GM12801 (cell line): ENCODE results near the gene DOCK7.

Experiments
- CTCF ChIP-seq: IDR thresholded peaks from one replicate; pipeline ENCODE4 v1.5.1; 2011; ENCODE audit warnings: control low read depth; ENCODE audit not compliant: insufficient read length; ENCODE audit errors: extremely low read depth

Gene DOCK7

DNA sequence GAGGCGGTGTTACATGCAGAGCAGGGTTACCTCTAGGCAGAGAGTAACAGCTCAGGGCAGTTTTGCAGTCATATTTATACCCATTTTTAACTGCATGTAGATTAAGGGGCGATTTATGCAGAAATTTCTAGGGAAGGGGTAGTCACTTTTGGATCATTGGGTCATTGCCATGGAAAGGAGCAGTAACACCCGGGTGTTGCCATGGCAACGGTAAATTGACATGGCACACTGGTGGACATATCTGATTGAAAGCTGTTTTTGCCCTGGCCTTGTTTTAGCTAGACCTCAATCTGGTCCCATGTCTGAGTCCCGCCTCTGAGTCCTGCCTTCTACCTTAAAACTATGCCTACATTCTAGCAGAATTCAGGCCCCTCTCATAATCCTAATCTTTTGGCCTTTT, 263.1 kb downstream of the DOCK7 start:
- no peak for TF ChIP-seq CTCF

DNA sequence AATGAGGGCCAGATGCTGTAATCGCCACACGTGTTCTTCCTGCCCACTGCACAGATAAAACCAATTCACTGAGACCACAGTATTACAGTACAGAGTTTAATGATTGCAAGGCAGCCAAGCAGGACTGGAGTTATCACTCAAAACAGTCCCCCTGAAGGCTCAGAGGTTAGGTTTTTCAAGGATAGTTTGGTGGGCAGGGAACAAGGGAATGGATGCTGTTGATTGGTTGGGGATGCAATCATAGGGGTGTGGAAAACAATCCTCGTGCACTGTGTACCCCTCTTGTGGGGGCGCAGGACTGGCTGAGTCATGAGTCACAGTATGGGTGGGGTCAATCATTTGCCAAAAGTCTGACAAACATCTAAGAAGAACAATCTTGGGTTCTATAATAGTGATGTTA, 263.8 kb downstream of the DOCK7 start:
- TF ChIP-seq CTCF, result no peak

DNA sequence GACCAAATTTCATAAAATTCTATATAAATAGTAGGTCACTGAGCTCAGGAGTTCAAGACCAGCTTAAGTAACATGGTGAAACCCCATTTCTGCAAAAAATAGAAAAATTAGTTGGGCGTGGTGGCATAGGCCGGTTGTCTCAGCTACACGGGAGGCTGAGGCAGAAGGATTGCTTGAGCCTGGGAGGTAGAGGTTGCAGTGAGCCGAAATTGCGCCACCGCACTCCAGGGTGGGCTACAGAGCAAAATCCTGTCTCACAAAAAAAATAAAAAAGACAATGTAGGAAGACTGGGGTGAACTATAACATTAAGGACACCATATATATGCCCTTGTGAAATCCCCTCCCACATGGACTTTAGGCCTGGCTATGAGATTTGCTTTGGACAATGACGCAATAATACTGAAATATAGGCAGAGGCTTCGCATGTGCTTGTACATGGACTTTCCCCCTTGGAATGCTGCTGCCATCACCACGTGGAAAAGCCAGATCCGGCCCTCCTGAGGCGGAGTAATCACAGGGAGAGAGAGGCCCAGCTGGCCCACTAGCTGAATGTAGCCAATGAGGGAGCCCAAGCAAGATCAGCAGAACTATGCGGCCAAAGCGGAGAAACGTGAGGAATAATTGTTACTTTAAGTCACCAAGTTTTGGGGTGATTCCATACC, 264.5 kb downstream of the DOCK7 start:
- no peak for TF ChIP-seq CTCF

DNA sequence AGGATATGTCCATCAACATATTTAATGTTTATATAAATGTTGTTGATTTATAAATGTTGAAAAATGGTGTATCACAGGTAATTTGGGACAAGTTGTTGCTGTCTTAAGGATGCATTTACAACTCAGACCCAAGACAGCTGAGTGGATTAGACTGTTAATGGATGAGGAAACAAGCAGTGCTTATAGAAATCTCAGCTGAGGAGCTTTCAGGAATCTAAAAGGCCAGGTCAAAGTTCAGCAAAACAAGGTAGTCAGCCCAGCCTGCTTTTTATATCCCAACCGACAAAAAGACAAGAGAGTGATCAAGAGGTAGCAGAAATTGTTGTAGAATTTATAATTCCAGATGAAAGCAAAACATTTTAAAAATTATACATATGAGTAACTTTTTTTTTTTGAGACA, 268.0 kb downstream of the DOCK7 start:
- no peak for TF ChIP-seq CTCF

DNA sequence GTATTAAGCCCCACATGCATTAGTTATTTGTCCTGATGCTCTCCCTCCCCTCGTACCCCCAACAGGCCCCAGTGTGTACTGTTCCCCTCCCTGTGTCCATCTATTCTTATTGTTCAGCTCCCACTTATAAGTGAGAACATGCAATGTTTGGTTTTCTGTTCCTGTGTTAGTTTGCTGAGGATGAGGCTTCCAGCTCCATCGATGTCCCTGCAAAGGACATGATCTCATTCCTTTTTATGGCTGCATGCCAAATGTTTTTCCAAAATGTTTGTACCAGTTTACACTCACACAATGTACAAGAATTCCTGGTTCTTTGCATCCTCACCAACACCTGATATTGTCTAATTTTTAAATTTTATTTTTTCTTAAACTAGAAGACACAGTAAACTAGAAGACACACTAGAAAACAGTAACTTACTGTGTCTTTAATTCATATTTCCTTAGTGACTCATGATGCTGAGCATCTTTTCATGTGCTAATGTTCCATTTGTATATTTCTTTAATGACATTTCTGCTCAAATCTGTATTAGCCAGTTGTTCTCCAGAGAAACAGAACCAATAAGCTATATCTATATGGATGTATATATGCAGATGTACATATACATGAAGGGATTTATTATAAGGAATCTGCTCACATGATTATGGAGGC, 270.7 kb downstream of the DOCK7 start:
- no peak for TF ChIP-seq CTCF

DNA sequence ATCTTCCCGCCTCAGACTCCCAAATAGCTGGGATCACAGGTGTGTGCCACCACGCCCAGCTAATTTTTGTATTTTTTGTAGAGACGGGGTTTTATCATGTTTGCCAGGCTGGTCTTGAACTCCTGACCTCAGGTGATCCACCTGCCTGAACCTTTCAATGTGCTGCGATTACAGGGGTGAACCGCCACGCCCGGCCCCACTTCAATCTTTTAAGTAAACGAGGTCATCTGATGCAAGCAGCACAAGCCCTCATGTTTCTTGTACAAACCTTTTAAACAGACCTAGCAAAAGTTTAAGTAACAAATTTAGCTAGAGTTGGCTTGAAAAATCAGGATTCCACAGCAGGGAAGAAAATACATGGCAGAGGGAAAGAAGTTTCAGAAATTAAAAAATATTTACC, 272.5 kb downstream of the DOCK7 start:
- TF ChIP-seq CTCF, result no peak

- TF ChIP-seq CTCF, result no peak
Measured at GRCh38 chr1:62407398-62408009, 280.7 kb downstream of the DOCK7 start.
